GM18505 (cell line): ENCODE data around the gene XPC.

Source experiments
- ATAC-seq: cut with Tn5 transposase; IDR thresholded peaks from one replicate; pipeline ENCODE4 v1.9.1; 2021; ENCODE audit not compliant: unreplicated experiment
- POLR2A ChIP-seq: IDR thresholded peaks from 4 replicates; pipeline ENCODE4 v1.6.1; 2011; ENCODE audit warnings: borderline replicate concordance; ENCODE audit not compliant: insufficient read depth, insufficient read length; ENCODE audit errors: extremely low read depth

Gene XPC

DNA sequence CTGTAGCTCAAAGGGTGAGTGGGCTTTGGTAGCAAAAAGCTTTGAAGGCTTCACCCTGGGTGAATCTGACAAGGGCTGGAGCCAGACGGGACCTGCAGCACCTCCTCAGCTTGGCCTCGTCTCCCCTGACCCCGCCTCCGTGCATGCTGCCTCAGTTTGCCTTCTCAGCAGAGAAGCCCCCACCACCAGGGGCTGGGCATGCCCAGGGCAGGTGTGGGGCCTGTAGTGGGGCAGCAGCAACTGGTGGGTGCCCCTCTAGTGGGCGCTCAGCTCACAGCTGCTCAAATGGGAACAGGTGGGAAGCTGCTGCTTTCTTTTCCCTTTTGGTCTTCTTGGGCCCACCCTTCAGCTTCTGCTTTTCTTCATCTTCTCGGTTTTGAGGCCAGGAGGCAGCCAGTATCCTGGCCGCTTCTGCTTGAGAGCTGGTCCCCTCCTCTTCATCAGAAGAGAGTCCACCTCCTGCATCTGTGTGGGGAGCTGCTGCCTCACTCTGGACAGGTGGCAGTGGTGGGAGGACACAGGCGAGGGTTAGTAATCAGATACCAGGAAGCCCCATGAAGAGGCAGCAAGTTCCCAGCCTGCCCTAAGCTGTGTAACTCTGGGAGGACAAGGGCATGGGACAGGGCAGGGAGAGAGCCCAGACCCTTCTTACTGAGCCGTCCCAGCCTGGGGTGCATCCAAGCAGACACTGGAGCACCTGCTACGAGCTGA is 32.6 kb downstream of the XPC start:
- ATAC-seq = no peak

DNA sequence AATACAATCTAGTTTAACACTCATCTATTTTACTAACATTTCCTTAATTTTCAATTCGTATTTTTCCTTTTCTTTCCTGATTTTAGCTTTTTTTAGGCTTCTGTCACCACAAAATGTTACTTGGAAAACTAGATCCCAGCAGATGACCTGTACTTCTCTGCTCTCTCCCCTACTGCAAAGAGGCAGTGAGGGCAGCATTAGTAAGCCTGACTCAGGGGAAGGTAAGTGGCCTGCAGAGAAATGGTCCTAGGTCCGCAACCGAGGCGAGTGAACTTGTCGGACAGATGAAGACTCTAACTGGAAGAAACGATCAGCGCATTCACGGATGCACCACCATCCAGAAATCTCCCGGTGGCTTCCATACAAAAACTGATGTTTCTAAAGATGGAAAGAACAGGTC is 33.2 kb downstream of the XPC start:
- no peak for TF ChIP-seq POLR2A
- no peak for ATAC-seq

More for the DNA sequence above, 32.6 kb downstream of the XPC start:
- no peak for TF ChIP-seq POLR2A

DNA sequence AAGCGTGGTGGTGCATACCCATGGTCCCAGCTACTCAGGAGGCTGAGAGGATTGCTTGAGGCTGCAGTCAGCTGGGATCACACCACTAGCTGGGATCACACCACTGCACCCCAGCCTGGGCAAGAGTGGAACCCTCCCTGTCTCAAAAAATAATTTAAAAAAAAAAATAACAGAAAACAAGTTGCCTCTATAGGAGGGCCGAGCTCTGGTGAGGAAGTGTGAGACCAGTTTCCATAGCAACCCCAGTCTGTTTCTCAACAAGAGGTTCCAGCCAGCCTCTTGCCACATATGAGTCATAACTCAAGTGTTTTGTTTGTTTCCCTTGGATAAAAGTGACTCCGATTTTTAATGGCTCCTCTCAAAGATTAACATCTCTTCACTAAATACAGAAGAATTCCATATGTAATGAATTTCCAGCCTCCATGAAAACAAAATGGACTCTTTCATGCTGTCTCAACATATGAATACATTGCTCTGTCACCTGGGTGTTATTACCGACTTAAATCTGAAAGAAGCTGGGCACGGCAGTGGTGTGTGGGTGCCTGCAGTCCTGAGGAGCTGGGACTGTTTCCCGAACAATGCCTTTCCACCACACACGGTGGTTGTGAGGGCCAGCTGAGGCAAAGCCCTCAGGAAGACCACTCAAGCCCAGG is 33.9 kb downstream of the XPC start:
- peak; percentile 93 for ATAC-seq
- no peak for TF ChIP-seq POLR2A

DNA sequence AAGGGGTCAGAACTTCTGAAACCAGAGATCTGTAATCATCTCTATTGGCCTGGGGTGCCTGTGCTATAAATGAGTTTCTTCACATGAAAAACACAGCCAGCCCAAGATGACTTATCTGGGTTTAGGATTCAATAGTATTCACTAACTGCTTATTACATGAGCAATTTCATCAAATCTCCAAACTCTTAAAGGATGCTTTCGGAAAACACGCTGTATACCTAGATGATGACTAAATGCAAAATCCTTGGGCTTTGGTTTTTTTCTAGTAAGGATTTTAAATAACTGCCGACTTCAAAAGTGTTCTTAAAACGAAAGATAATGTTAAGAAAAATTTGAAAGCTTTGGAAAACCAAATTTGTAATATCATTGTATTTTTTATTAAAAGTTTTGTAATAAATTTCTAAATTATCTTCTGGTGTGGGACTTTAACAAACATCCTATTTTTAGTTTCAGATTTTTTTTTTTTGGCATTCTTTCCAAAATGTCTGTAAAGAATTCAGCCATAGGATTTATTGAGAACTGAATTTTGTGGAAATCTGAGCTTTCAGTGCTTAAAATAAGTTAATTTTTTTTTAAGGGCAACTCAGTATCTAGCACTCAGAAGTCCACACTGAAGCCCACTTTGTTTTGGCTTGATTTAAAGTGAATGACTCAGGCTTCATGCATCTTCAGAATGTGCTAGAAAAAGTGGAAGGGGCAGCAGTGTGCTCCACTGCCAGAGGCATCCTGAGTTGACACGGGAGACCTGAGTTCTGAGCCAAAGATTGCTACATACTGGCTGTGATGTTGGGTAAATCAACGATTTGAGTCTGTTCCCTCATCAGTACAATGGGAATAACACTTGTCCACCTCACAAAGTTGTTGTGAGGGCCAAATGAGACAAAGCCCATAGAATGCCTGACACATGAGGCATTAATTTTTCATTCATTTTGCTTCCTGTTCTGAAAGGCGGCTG is 34.9 kb downstream of the XPC start:
- no peak for TF ChIP-seq POLR2A
- ATAC-seq = no peak

DNA sequence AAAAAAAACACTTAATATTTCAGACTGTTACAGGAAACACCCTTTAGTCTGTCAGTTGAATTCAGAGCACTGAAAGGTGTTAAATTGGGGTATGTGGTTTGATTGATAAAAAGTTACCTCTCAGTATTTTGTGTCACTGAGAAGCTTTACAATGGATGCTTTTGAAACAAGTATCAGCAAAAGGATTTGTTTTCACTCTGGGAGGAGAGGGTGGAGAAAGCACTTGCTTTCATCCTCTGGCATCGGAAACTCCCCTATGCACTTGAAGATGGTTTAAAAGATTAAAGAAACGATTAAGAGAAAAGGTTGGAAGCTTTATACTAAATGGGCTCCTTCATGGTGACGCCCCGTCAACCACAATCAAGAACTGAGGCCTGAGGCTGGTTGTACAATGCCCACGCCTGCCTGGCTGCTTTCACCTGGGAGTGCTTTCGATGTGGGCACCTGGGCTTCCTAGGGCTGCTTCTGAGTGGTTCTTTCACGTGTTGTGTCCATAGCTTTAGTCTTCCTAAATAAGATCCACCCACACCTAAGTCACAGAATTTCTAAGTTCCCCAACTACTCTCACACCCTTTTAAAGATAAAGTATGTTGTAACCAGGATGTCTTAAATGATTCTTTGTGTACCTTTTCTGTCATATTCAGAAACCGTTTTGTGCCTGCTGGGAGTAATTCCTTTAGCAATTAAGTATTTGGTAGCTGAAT is 35.7 kb downstream of the XPC start:
- no peak for ATAC-seq
- no peak for TF ChIP-seq POLR2A

DNA sequence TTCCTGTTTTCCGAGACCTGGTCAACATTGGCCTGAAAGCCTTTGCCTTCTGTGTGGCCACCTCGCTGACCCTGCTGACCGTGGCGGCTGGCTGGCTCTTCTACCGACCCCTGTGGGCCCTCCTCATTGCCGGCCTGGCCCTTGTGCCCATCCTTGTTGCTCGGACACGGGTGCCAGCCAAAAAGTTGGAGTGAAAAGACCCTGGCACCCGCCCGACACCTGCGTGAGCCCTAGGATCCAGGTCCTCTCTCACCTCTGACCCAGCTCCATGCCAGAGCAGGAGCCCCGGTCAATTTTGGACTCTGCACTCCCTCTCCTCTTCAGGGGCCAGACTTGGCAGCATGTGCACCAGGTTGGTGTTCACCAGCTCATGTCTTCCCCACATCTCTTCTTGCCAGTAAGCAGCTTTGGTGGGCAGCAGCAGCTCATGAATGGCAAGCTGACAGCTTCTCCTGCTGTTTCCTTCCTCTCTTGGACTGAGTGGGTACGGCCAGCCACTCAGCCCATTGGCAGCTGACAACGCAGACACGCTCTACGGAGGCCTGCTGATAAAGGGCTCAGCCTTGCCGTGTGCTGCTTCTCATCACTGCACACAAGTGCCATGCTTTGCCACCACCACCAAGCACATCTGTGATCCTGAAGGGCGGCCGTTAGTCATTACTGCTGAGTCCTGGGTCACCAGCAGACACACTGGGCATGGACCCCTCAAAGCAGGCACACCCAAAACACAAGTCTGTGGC is 36.6 kb downstream of the XPC start:
- no peak for ATAC-seq
- TF ChIP-seq POLR2A = no peak

DNA sequence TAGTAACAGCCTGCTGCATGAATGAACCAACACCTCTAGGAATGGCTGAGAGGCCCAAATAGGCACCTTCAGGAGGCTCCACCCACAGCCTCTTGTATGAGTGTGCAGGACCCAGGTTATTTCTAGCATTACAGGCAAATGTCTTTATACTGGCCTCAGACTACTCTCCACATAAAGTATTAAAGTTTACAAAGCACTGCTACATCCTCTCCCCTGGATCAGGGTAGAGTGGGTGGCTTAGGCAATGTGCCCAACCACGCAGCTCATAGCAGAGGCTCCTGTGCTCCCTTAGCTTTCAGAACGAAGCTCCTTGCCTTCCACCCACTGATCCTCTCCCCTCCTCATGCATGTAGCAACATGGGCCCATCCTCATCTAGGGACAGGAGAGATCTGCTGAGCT is 37.3 kb downstream of the XPC start:
- no peak for ATAC-seq
- TF ChIP-seq POLR2A = no peak

DNA sequence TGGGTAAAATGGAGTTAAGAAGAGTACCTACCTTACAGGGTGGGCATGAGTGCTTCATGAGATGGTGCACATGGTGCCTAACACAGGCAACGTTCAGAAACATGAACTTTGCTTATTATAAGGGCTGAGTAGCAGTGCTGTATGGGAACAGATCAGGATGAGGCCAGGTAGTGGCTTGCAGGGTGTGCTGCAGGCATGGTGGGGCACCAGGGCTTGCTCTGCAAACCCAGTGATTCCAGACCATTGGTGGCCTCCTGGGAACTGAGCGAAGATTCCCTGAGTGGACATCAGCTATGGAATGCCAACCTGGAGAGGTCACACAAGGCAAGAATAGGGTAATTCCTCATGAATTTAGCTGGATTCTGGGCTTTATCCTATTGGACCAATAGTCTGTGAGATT is 37.7 kb downstream of the XPC start:
- ATAC-seq = no peak
- no peak for TF ChIP-seq POLR2A

DNA sequence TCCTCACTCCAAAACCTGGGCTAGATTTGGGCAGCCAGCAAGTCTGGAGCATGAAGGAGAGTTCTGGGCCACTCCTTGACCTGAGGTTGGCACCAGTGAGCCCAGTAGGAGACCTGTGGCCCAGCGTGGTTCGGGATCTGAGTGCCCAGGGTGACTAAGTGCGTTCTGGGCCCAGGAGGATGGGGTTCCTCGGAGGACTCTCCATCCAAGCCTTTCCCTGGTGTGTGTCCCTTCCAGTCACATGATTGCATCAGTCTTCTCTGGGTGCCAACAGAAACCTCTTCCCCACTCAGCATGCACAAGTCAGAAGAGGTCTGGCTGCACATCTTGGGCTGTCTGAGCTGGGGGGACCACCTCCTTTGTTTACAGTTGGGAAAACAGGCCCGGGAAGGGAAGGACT is 38.6 kb downstream of the XPC start:
- ATAC-seq = no peak
- TF ChIP-seq POLR2A = no peak

DNA sequence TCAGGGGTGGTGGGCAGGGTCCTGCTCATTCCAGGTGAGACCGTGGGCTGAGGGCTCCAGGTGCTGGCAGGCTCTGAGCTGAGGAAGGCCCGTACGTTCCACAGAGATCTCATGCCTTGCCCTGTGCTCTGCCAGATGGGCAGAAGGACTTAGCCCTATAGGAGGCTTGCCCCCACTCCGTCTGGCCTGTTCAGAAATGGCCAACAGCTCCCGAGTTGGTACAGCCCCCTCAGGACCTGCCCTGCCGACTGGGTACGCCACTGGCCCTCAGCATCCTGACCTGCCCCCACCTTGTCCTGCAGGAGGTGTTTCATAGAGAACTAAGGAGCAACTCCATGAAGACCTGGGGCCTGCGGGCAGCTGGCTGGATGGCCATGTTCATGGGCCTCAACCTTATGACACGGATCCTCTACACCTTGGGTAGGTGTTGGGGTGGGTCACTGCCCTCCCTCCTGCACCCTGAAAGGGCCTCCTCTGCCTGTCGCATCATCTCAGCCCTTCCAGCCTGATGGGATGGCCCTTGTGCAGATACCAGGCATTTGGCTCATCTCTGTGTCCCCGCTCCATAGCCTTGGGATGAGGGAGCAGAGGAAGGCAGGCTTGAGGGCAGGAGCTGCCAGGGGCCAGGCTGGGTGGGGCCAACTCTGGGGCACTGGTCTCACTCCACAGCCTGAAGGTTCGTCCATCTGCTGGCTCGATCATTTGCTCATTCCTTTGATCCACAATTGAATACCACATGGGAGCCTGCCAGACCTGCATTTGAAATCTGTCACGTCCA is 39.3 kb downstream of the XPC start:
- no peak for ATAC-seq
- no peak for TF ChIP-seq POLR2A

DNA sequence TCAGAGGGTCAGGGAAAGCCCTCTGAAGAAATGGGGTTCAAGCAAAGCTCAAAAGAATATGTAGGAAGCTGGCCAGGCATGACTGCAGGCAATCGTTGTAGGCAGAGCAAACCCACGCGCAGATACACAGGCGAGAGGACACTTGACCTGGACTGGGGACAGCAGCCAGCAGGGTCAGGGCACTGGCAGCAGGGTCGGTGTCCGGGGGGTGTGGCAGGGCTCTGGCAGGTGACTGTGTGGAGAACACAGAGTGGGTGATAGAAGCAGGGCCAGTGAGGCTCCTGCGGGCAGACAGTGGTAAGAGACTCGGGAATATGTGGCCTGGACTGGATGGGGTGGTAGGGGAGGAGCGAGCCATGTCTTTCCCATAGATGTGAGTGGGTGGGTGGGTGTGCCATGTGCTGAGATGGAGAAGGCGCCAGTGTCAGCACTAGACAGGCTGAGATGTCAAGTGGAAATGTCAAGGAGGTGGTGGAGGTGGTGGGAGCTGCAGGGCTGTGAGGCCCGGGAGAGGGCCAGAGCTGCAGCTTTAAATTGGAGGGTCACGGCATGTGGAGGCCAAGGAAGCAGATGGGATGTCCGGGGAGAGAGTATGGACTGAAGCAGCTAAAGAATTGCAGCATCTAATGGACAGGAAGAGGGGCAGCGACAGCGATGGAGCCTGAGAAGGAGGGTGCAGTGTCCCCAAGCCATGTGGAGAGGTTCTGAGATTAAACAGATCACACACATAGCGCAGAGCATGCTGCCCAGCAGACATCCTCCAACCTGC is 40.1 kb downstream of the XPC start:
- TF ChIP-seq POLR2A = no peak

More for the DNA sequence above, 40.1 kb downstream of the XPC start:
- no peak for ATAC-seq
